PC-3 (cell line): Measurements from ENCODE around the gene ST6GAL1. TPM values are rescaled to one million over a fixed set of nuclear protein-coding genes. Genes with fewer than 3 reads are reported as not detected.
A peak's percentile ranks its signal among the peaks of the same experiment; 100 is the strongest.

Experiments
- ATAC-seq: fragments of 200-7000 bp; cut with Tn5 transposase; 2 replicates; pipeline ENCODE4 v1.9.1; 2020; ENCODE audit warnings: mild to moderate bottlenecking, moderate library complexity
- BruUV-seq: library from RNA; stranded (reverse); fragments of 400-500 nt; replicated peaks from 2 replicates; lab custom pipeline; 2021; lab: Mats Ljungman, UMichigan
- CTCF ChIA-PET: fragments of 300-600 bp; sonication (Branson Sonifier 250); formaldehyde crosslinking; loops from one replicate; lab custom pipeline; 2022; ENCODE audit warnings: antibody characterized with exemption; lab: Charles Lee
- POLR2A ChIA-PET: fragments of 300-600 bp; sonication (Branson Sonifier 250); formaldehyde crosslinking; loops from one replicate; lab custom pipeline; 2022; ENCODE audit warnings: antibody characterized with exemption; ENCODE audit not compliant: unreplicated experiment; lab: Charles Lee
- DNase-seq: peaks from one replicate; pipeline ENCODE4 v3.0.0-alpha.2; 2015
- H2AFZ ChIP-seq: fragments of 300-600 bp; sonication (generic); 2 replicates; pipeline ENCODE4 v1.6.0; 2016; ENCODE audit warnings: antibody characterized with exemption, low read length
- H3F3A ChIP-seq: fragments of 300-600 bp; sonication (generic); one replicate; pipeline ENCODE4 v1.6.0; 2017; ENCODE audit warnings: antibody characterized with exemption, low read length, control low read depth, mild to moderate bottlenecking; ENCODE audit not compliant: unreplicated experiment
- H3K27ac ChIP-seq: fragments of 300-600 bp; sonication (generic); 2 replicates; pipeline ENCODE4 v1.5.1; 2016; ENCODE audit warnings: mild to moderate bottlenecking, low read length
- H3K27me3 ChIP-seq: fragments of 300-600 bp; sonication (generic); 2 replicates; pipeline ENCODE4 v1.6.1; 2016; ENCODE audit warnings: low read length, mixed read lengths
- H3K36me3 ChIP-seq: fragments of 300-600 bp; sonication (generic); 2 replicates; pipeline ENCODE4 v1.6.1; 2016; ENCODE audit warnings: low read depth, mixed run types, low read length, mixed read lengths
- H3K4me1 ChIP-seq: fragments of 300-600 bp; sonication (generic); 2 replicates; pipeline ENCODE4 v1.5.1; 2016; ENCODE audit warnings: low read length; ENCODE audit not compliant: insufficient read depth
- H3K4me2 ChIP-seq: fragments of 300-600 bp; sonication (generic); 2 replicates; pipeline ENCODE4 v1.6.0; 2016; ENCODE audit warnings: low read length
- H3K4me3 ChIP-seq: fragments of 300-600 bp; sonication (generic); 2 replicates; pipeline ENCODE4 v1.5.1; 2016; ENCODE audit warnings: mild to moderate bottlenecking, low read length, mixed read lengths
- H3K79me2 ChIP-seq: fragments of 300-600 bp; sonication (generic); 2 replicates; pipeline ENCODE4 v1.6.1; 2017; ENCODE audit warnings: low read length, mixed read lengths
- H3K9ac ChIP-seq: fragments of 300-600 bp; sonication (generic); 2 replicates; pipeline ENCODE4 v1.6.0; 2016; ENCODE audit warnings: mild to moderate bottlenecking, low read length
- H3K9me2 ChIP-seq: fragments of 300-600 bp; sonication (generic); replicated peaks from 2 replicates; pipeline ENCODE4 v1.6.1; 2016; ENCODE audit warnings: mixed run types, low read length, mixed read lengths
- H3K9me3 ChIP-seq: fragments of 300-600 bp; sonication (generic); 2 replicates; pipeline ENCODE4 v1.6.1; 2016; ENCODE audit warnings: low read length, mixed read lengths
- H4K20me1 ChIP-seq: fragments of 300-600 bp; sonication (generic); 2 replicates; pipeline ENCODE4 v1.6.1; 2016; ENCODE audit warnings: low read length, mixed read lengths
- CTCF ChIP-seq: fragments of 300-600 bp; sonication (generic); conservative IDR thresholded peaks from 2 replicates; pipeline ENCODE4 v1.5.1; 2017; ENCODE audit warnings: antibody characterized with exemption, low read depth, mild to moderate bottlenecking, low read length
- EZH2 ChIP-seq: fragments of 300-600 bp; sonication (generic); IDR thresholded peaks from one replicate; pipeline ENCODE4 v1.6.1; 2017; ENCODE audit warnings: antibody characterized with exemption, mild to moderate bottlenecking, low read length; ENCODE audit not compliant: unreplicated experiment
- EZH2phosphoT487 ChIP-seq: fragments of 300-600 bp; sonication (generic); IDR thresholded peaks from 2 replicates; pipeline ENCODE4 v1.6.1; 2018; ENCODE audit warnings: mild to moderate bottlenecking, antibody characterized with exemption, low read length, borderline replicate concordance
- intact Hi-C: fragments of 100-400 bp; cut with micrococcal nuclease; formaldehyde crosslinking; loops from 2 replicates; pipeline ENCODE4 v1.9.0; 2023
- total RNA-seq: library from RNA; depleted of rRNA; stranded (reverse); fragments of >200 nt; gene quantifications from 2 replicates; pipeline ENCODE4 v1.2.3, GENCODE V29; 2014

ST6GAL1 gene
- total RNA-seq, 1 experiment from 2014 or later, result 9.4 TPM

- H3K9me3 ChIP-seq, result no peaks in the 10 kb centered on the region
- H3K9ac ChIP-seq, result no peak overlapping the region
- H3K9me2 ChIP-seq, result no peaks in the 10 kb centered on the region
- intact Hi-C loops, result no loop called here
- TF ChIP-seq CTCF, result no peak
- no peak for TF ChIP-seq EZH2phosphoT487
- no peak for TF ChIP-seq EZH2
- H4K20me1 ChIP-seq, result no peaks in the 10 kb centered on the region
- H3K27ac ChIP-seq, result no peak overlapping the region
- H3K79me2 ChIP-seq, result no peaks in the 10 kb centered on the region
- no peaks in the 10 kb centered on the region for H3F3A ChIP-seq
- POLR2A ChIA-PET, result no interaction called here
- H3K27me3 ChIP-seq, result no peaks in the 10 kb centered on the region
- H3K4me3 ChIP-seq, result no peak overlapping the region
- CTCF ChIA-PET, result no interaction called here
- peaks cover 14% of the 10 kb centered on the region for H3K4me1 ChIP-seq
- no peak for ATAC-seq
- no TSS peak for BruUV-seq
- no peak overlapping the region for H3K4me2 ChIP-seq
- DNase-seq, result peak; percentile 9
- no peak overlapping the region for H2AFZ ChIP-seq
- H3K36me3 ChIP-seq, result no peaks in the 10 kb centered on the region
These were observed 86.5 kb downstream of the ST6GAL1 start for GRCh38 chr3:187016639-187017345.

GRCh38 chr3:187017511-187018230, 87.3 kb downstream of the ST6GAL1 start:
- Histone ChIP-seq H4K20me1 (no peaks in the 10 kb centered on the region), H2AFZ (no peak overlapping the region), H3F3A (no peaks in the 10 kb centered on the region), H3K4me3 (no peak overlapping the region), H3K9ac (no peak overlapping the region), H3K4me1 (peaks cover 14% of the 10 kb centered on the region), H3K27ac (no peak overlapping the region), H3K27me3 (no peaks in the 10 kb centered on the region), H3K4me2 (no peak overlapping the region), H3K9me2 (no peaks in the 10 kb centered on the region), H3K79me2 (no peaks in the 10 kb centered on the region), H3K9me3 (no peaks in the 10 kb centered on the region), H3K36me3 (no peaks in the 10 kb centered on the region)
- intact Hi-C loops, result no loop called here
- no peak for ATAC-seq
- DNase-seq, result no peak
- POLR2A ChIA-PET, result no interaction called here
- BruUV-seq, result no TSS peak
- TF ChIP-seq EZH2phosphoT487, result no peak
- TF ChIP-seq EZH2, result no peak
- TF ChIP-seq CTCF, result no peak
- CTCF ChIA-PET, result no interaction called here
